Stimulated activated memory B cell treated with anti-CD40 and anti-IgM and Interleukin-4, amounts not matched to agents 10 μg/mL and 1 μg/mL and 100 μg/mL, for 72 hours (primary cell): Measurements from ENCODE around the gene RWDD1.

Experiments
- ATAC-seq: fragments of 150-1000 bp; cut with Tn5 transposase; 2 replicates; pipeline ENCODE4 v1.10.0; 2021
- H3K27ac Mint-ChIP-seq: one replicate; pipeline ENCODE4 v1.8.0; 2022; ENCODE audit warnings: mild to moderate bottlenecking, mixed read lengths
- H3K27me3 Mint-ChIP-seq: one replicate; pipeline ENCODE4 v1.8.0; 2022; ENCODE audit warnings: mixed read lengths
- H3K36me3 Mint-ChIP-seq: one replicate; pipeline ENCODE4 v1.8.0; 2022; ENCODE audit warnings: mixed read lengths
- H3K4me1 Mint-ChIP-seq: one replicate; pipeline ENCODE4 v1.8.0; 2022; ENCODE audit warnings: mixed read lengths
- H3K4me3 Mint-ChIP-seq: one replicate; pipeline ENCODE4 v1.8.0; 2022; ENCODE audit warnings: mild to moderate bottlenecking, moderate library complexity, mixed read lengths
- H3K9me3 Mint-ChIP-seq: one replicate; pipeline ENCODE4 v1.8.0; 2022; ENCODE audit warnings: mixed read lengths

RWDD1 gene

GRCh38 chr6:116547358-116547757, 23.9 kb upstream of the RWDD1 start:
- no peaks in the 10 kb centered on the region for H3K36me3 Mint-ChIP-seq
- H3K27me3 Mint-ChIP-seq = peaks cover 15% of the 10 kb centered on the region
- ATAC-seq = no peak
- no peak overlapping the region for H3K4me3 Mint-ChIP-seq
- no peaks in the 10 kb centered on the region for H3K4me1 Mint-ChIP-seq
- no peaks in the 10 kb centered on the region for H3K9me3 Mint-ChIP-seq
- no peak overlapping the region for H3K27ac Mint-ChIP-seq

GRCh38 chr6:116550796-116551195, 20.5 kb upstream of the RWDD1 start:
- Mint-ChIP-seq H3K27me3 (peaks cover 10% of the 10 kb centered on the region), H3K27ac (no peak overlapping the region), H3K4me3 (no peak overlapping the region), H3K4me1 (no peaks in the 10 kb centered on the region), H3K36me3 (no peaks in the 10 kb centered on the region), H3K9me3 (no peaks in the 10 kb centered on the region)
- ATAC-seq = no peak

- peaks cover 10% of the 10 kb centered on the region for H3K27me3 Mint-ChIP-seq
- no peak within 1 kb of the TSS for H3K4me3 Mint-ChIP-seq
- H3K27ac Mint-ChIP-seq = no peak within 1 kb of the TSS
- H3K36me3 Mint-ChIP-seq = no peaks in the 10 kb centered on the region
- ATAC-seq = no peak
- H3K4me1 Mint-ChIP-seq = no peaks in the 10 kb centered on the region
- H3K9me3 Mint-ChIP-seq = no peaks in the 10 kb centered on the region
Observed at GRCh38 chr6:116553451-116553850, 17.9 kb upstream of the RWDD1 start, which contains the start of gene CALHM4. TSS of gene CALHM4 (plus strand) at chr6:116553751. CDS start at chr6:116553794, 43 bp downstream.

GRCh38 chr6:116556065-116556464, 15.2 kb upstream of the RWDD1 start:
- no peak overlapping the region for H3K27ac Mint-ChIP-seq
- no peaks in the 10 kb centered on the region for H3K36me3 Mint-ChIP-seq
- ATAC-seq = no peak
- H3K27me3 Mint-ChIP-seq = peaks cover 4% of the 10 kb centered on the region
- no peaks in the 10 kb centered on the region for H3K4me1 Mint-ChIP-seq
- H3K4me3 Mint-ChIP-seq = no peak overlapping the region
- H3K9me3 Mint-ChIP-seq = no peaks in the 10 kb centered on the region

GRCh38 chr6:116556814-116557415, 14.4 kb upstream of the RWDD1 start:
- Mint-ChIP-seq H3K4me3 (no peak overlapping the region), H3K27me3 (no peaks in the 10 kb centered on the region), H3K36me3 (no peaks in the 10 kb centered on the region), H3K4me1 (no peaks in the 10 kb centered on the region), H3K9me3 (no peaks in the 10 kb centered on the region), H3K27ac (no peak overlapping the region)
- ATAC-seq = no peak

GRCh38 chr6:116557893-116558292, 13.4 kb upstream of the RWDD1 start:
- no peak for ATAC-seq
- Mint-ChIP-seq H3K36me3 (no peaks in the 10 kb centered on the region), H3K4me3 (no peak overlapping the region), H3K27me3 (no peaks in the 10 kb centered on the region), H3K9me3 (no peaks in the 10 kb centered on the region), H3K4me1 (no peaks in the 10 kb centered on the region), H3K27ac (no peak overlapping the region)

GRCh38 chr6:116560130-116560529, 11.2 kb upstream of the RWDD1 start:
- H3K27me3 Mint-ChIP-seq = peaks cover 17% of the 10 kb centered on the region
- H3K36me3 Mint-ChIP-seq = no peaks in the 10 kb centered on the region
- H3K9me3 Mint-ChIP-seq = no peaks in the 10 kb centered on the region
- H3K4me1 Mint-ChIP-seq = peaks cover 6% of the 10 kb centered on the region
- H3K27ac Mint-ChIP-seq = no peak overlapping the region
- H3K4me3 Mint-ChIP-seq = no peak overlapping the region
- no peak for ATAC-seq

- no peak overlapping the region for H3K27ac Mint-ChIP-seq
- H3K36me3 Mint-ChIP-seq = no peaks in the 10 kb centered on the region
- H3K4me1 Mint-ChIP-seq = peaks cover 6% of the 10 kb centered on the region
- no peak overlapping the region for H3K4me3 Mint-ChIP-seq
- ATAC-seq = no peak
- no peaks in the 10 kb centered on the region for H3K9me3 Mint-ChIP-seq
- H3K27me3 Mint-ChIP-seq = peaks cover 17% of the 10 kb centered on the region
Observed at GRCh38 chr6:116561377-116562018, 9.8 kb upstream of the RWDD1 start.

GRCh38 chr6:116562019-116562403, 9.3 kb upstream of the RWDD1 start:
- Mint-ChIP-seq H3K4me1 (peaks cover 6% of the 10 kb centered on the region), H3K27ac (no peak overlapping the region), H3K4me3 (no peak overlapping the region), H3K9me3 (no peaks in the 10 kb centered on the region), H3K27me3 (peaks cover 17% of the 10 kb centered on the region), H3K36me3 (no peaks in the 10 kb centered on the region)
- no peak for ATAC-seq

GRCh38 chr6:116562614-116563013, 8.7 kb upstream of the RWDD1 start:
- no peak overlapping the region for H3K4me3 Mint-ChIP-seq
- no peak overlapping the region for H3K27ac Mint-ChIP-seq
- ATAC-seq = no peak
- H3K36me3 Mint-ChIP-seq = no peaks in the 10 kb centered on the region
- H3K9me3 Mint-ChIP-seq = no peaks in the 10 kb centered on the region
- H3K4me1 Mint-ChIP-seq = peaks cover 6% of the 10 kb centered on the region
- H3K27me3 Mint-ChIP-seq = peaks cover 17% of the 10 kb centered on the region

GRCh38 chr6:116563830-116564229, 7.5 kb upstream of the RWDD1 start:
- Mint-ChIP-seq H3K4me3 (no peak overlapping the region), H3K9me3 (no peaks in the 10 kb centered on the region), H3K36me3 (no peaks in the 10 kb centered on the region), H3K27ac (no peak overlapping the region), H3K4me1 (peaks cover 8% of the 10 kb centered on the region), H3K27me3 (peaks cover 17% of the 10 kb centered on the region)
- ATAC-seq = no peak

GRCh38 chr6:116564311-116564710, 7.0 kb upstream of the RWDD1 start:
- Mint-ChIP-seq H3K36me3 (no peaks in the 10 kb centered on the region), H3K4me1 (peaks cover 12% of the 10 kb centered on the region), H3K4me3 (no peak overlapping the region), H3K27me3 (peaks cover 17% of the 10 kb centered on the region), H3K9me3 (no peaks in the 10 kb centered on the region), H3K27ac (no peak overlapping the region)
- ATAC-seq = no peak

- H3K4me1 Mint-ChIP-seq = peaks cover 21% of the 10 kb centered on the region
- H3K27ac Mint-ChIP-seq = no peak overlapping the region
- no peaks in the 10 kb centered on the region for H3K36me3 Mint-ChIP-seq
- peak; percentile 41 for ATAC-seq
- no peaks in the 10 kb centered on the region for H3K9me3 Mint-ChIP-seq
- peak overlapping the region; percentile 38 for H3K4me3 Mint-ChIP-seq
- H3K27me3 Mint-ChIP-seq = peaks cover 17% of the 10 kb centered on the region
Observed at GRCh38 chr6:116564921-116565872, 6.1 kb upstream of the RWDD1 start.

GRCh38 chr6:116568111-116568510, 3.2 kb upstream of the RWDD1 start:
- Mint-ChIP-seq H3K9me3 (no peaks in the 10 kb centered on the region), H3K27ac (no peak overlapping the region), H3K4me1 (peaks cover 41% of the 10 kb centered on the region), H3K4me3 (no peak overlapping the region), H3K27me3 (peaks cover 17% of the 10 kb centered on the region), H3K36me3 (no peaks in the 10 kb centered on the region)
- no peak for ATAC-seq
